Activated CD8-positive, alpha-beta memory T cell treated with anti-CD3 and anti-CD28 coated beads, Interleukin-2, amount 50 U/mL, for 24 hours (primary cell): Measurements from ENCODE around the gene PSKH1.
"Not testable (repeated sequence)": the region's sequence is repeated elsewhere in the genome, so short reads cannot be mapped to it uniquely, and the experiment has no call there.

Source experiments
- DNase-seq: peaks from one replicate; pipeline ENCODE4 v3.0.0-alpha.2; 2020; ENCODE audit errors: extremely low read depth

Gene PSKH1

GRCh38 chr16:67886387-67886786 is 6.7 kb upstream of the PSKH1 start:
- no peak for DNase-seq

GRCh38 chr16:67888331-67888730 is 4.7 kb upstream of the PSKH1 start:
- no peak for DNase-seq

- no peak for DNase-seq
Measured at GRCh38 chr16:67892375-67892774, 679 bp upstream of the PSKH1 start.

- DNase-seq: no peak
Measured at GRCh38 chr16:67893743-67894399, 817 bp downstream of the PSKH1 start.

- DNase-seq: no peak
Measured at GRCh38 chr16:67897231-67897630, 4.2 kb downstream of the PSKH1 start.

- DNase-seq: no peak
Measured at GRCh38 chr16:67901734-67902133, 8.7 kb downstream of the PSKH1 start.

- no peak for DNase-seq
Measured at GRCh38 chr16:67902831-67903230, 9.8 kb downstream of the PSKH1 start.

GRCh38 chr16:67907397-67908180 is 14.5 kb downstream of the PSKH1 start:
- no peak for DNase-seq

GRCh38 chr16:67909056-67909742 is 16.1 kb downstream of the PSKH1 start:
- no peak for DNase-seq

- DNase-seq: no peak
Measured at GRCh38 chr16:67910158-67910557, 17.1 kb downstream of the PSKH1 start.

GRCh38 chr16:67914758-67915495 is 21.9 kb downstream of the PSKH1 start:
- no peak for DNase-seq

GRCh38 chr16:67915496-67915769 is 22.4 kb downstream of the PSKH1 start:
- not testable (repeated sequence) for DNase-seq

GRCh38 chr16:67915831-67916723 is 23.0 kb downstream of the PSKH1 start:
- DNase-seq: no peak

GRCh38 chr16:67917140-67917851 is 24.2 kb downstream of the PSKH1 start:
- no peak for DNase-seq

- no peak for DNase-seq
Measured at GRCh38 chr16:67917852-67918236, 24.8 kb downstream of the PSKH1 start.

GRCh38 chr16:67919622-67920221 is 26.7 kb downstream of the PSKH1 start:
- no peak for DNase-seq

GRCh38 chr16:67922221-67922620 is 29.2 kb downstream of the PSKH1 start:
- DNase-seq: no peak

- DNase-seq: no peak
Measured at GRCh38 chr16:67922740-67923139, 29.7 kb downstream of the PSKH1 start.

GRCh38 chr16:67923414-67924116 is 30.5 kb downstream of the PSKH1 start:
- no peak for DNase-seq
